HAP-1 (cell line): ENCODE data around the gene PRRT1B.

Experiments
- DNase-seq, 2 experiments: peaks; one replicate each; pipeline ENCODE4 v3.0.0-alpha.2; 2016 to 2020; ENCODE audit warnings: low spot score in 2 of 2
- H3K27me3 ChIP-seq: fragments of 250-450 bp; sonication (Bioruptor Pico); 2 replicates; pipeline ENCODE4 v1.5.1; 2020; ENCODE audit warnings: low read depth, mild to moderate bottlenecking, moderate library complexity
- H3K36me3 ChIP-seq: fragments of 250-450 bp; sonication (Bioruptor Pico); replicated peaks from 2 replicates; pipeline ENCODE4 v1.5.1; 2020; ENCODE audit warnings: mild to moderate bottlenecking
- H3K4me1 ChIP-seq: fragments of 250-450 bp; sonication (Bioruptor Pico); 2 replicates; pipeline ENCODE4 v1.5.1; 2020; ENCODE audit warnings: mild to moderate bottlenecking
- H3K4me3 ChIP-seq: fragments of 250-450 bp; sonication (Bioruptor Pico); 2 replicates; pipeline ENCODE4 v1.5.1; 2020; ENCODE audit warnings: mild to moderate bottlenecking, moderate library complexity
- H3K9me3 ChIP-seq: fragments of 250-450 bp; sonication (Bioruptor Pico); 2 replicates; pipeline ENCODE4 v1.5.1; 2020; ENCODE audit warnings: mild to moderate bottlenecking, moderate library complexity
- in situ Hi-C: fragments of 300-500 bp; cut with MboI; formaldehyde crosslinking; loops from 3 replicates; pipeline ENCODE4 v1.14.3; 2020; ENCODE audit warnings: low sequenced_read_pairs, inconsistent platforms, mixed read lengths

Gene PRRT1B

GRCh38 chr9:131575946-131576853, 30.9 kb downstream of the PRRT1B start:
- Histone ChIP-seq H3K4me1 (no peaks in the 10 kb centered on the region), H3K27me3 (no peaks in the 10 kb centered on the region), H3K4me3 (no peak overlapping the region), H3K36me3 (peaks cover 10% of the 10 kb centered on the region), H3K9me3 (no peaks in the 10 kb centered on the region)
- DNase-seq: no peak
- in situ Hi-C loops: no loop called here

GRCh38 chr9:131577005-131578000, 32.0 kb downstream of the PRRT1B start:
- H3K9me3 ChIP-seq: no peaks in the 10 kb centered on the region
- peaks cover 17% of the 10 kb centered on the region for H3K36me3 ChIP-seq
- H3K4me3 ChIP-seq: no peak overlapping the region
- in situ Hi-C loops: no loop called here
- no peak for DNase-seq
- no peaks in the 10 kb centered on the region for H3K4me1 ChIP-seq
- H3K27me3 ChIP-seq: no peaks in the 10 kb centered on the region

GRCh38 chr9:131578021-131578420, 32.7 kb downstream of the PRRT1B start:
- Histone ChIP-seq H3K4me3 (no peak overlapping the region), H3K36me3 (peaks cover 20% of the 10 kb centered on the region), H3K9me3 (no peaks in the 10 kb centered on the region), H3K4me1 (no peaks in the 10 kb centered on the region), H3K27me3 (no peaks in the 10 kb centered on the region)
- in situ Hi-C loops: no loop called here
- no peak for DNase-seq

GRCh38 chr9:131578731-131579504, 33.6 kb downstream of the PRRT1B start:
- peaks cover 20% of the 10 kb centered on the region for H3K36me3 ChIP-seq
- no peaks in the 10 kb centered on the region for H3K27me3 ChIP-seq
- in situ Hi-C loops: no loop called here
- no peaks in the 10 kb centered on the region for H3K9me3 ChIP-seq
- no peak overlapping the region for H3K4me3 ChIP-seq
- H3K4me1 ChIP-seq: no peaks in the 10 kb centered on the region
- no peak for DNase-seq

GRCh38 chr9:131579789-131580211, 34.5 kb downstream of the PRRT1B start:
- in situ Hi-C loops: no loop called here

GRCh38 chr9:131580358-131580757, 35.0 kb downstream of the PRRT1B start:
- peaks cover 26% of the 10 kb centered on the region for H3K36me3 ChIP-seq
- H3K4me3 ChIP-seq: no peak overlapping the region
- no peaks in the 10 kb centered on the region for H3K27me3 ChIP-seq
- DNase-seq: no peak
- H3K9me3 ChIP-seq: no peaks in the 10 kb centered on the region
- H3K4me1 ChIP-seq: no peaks in the 10 kb centered on the region
- in situ Hi-C loops: no loop called here

More at GRCh38 chr9:131579789-131580211, 34.5 kb downstream of the PRRT1B start:
- Histone ChIP-seq H3K9me3 (no peaks in the 10 kb centered on the region), H3K4me3 (no peak overlapping the region), H3K4me1 (no peaks in the 10 kb centered on the region), H3K36me3 (peaks cover 26% of the 10 kb centered on the region), H3K27me3 (no peaks in the 10 kb centered on the region)
- DNase-seq: no peak

GRCh38 chr9:131582056-131582455, 36.7 kb downstream of the PRRT1B start:
- H3K9me3 ChIP-seq: no peaks in the 10 kb centered on the region
- no peaks in the 10 kb centered on the region for H3K4me1 ChIP-seq
- H3K36me3 ChIP-seq: peaks cover 26% of the 10 kb centered on the region
- in situ Hi-C loops: no loop called here
- H3K4me3 ChIP-seq: no peak overlapping the region
- no peaks in the 10 kb centered on the region for H3K27me3 ChIP-seq
- no peak for DNase-seq

- no peaks in the 10 kb centered on the region for H3K4me1 ChIP-seq
- H3K36me3 ChIP-seq: peaks cover 26% of the 10 kb centered on the region
- H3K4me3 ChIP-seq: no peak overlapping the region
- no peaks in the 10 kb centered on the region for H3K9me3 ChIP-seq
- in situ Hi-C loops: no loop called here
- no peaks in the 10 kb centered on the region for H3K27me3 ChIP-seq
- no peak for DNase-seq
Observed at GRCh38 chr9:131582466-131583336, 37.4 kb downstream of the PRRT1B start.

GRCh38 chr9:131583337-131583645, 38.0 kb downstream of the PRRT1B start:
- DNase-seq: no peak
- in situ Hi-C loops: no loop called here
- Histone ChIP-seq H3K27me3 (no peaks in the 10 kb centered on the region), H3K4me3 (no peak overlapping the region), H3K4me1 (no peaks in the 10 kb centered on the region), H3K9me3 (no peaks in the 10 kb centered on the region), H3K36me3 (peaks cover 31% of the 10 kb centered on the region)

- H3K4me3 ChIP-seq: no peak overlapping the region
- H3K4me1 ChIP-seq: no peaks in the 10 kb centered on the region
- H3K9me3 ChIP-seq: no peaks in the 10 kb centered on the region
- H3K27me3 ChIP-seq: no peaks in the 10 kb centered on the region
- H3K36me3 ChIP-seq: peaks cover 34% of the 10 kb centered on the region
- no peak for DNase-seq
- in situ Hi-C loops: no loop called here
Observed at GRCh38 chr9:131583836-131584555, 38.7 kb downstream of the PRRT1B start.

GRCh38 chr9:131584858-131585257, 39.5 kb downstream of the PRRT1B start:
- H3K4me1 ChIP-seq: no peaks in the 10 kb centered on the region
- H3K36me3 ChIP-seq: peaks cover 26% of the 10 kb centered on the region
- no peaks in the 10 kb centered on the region for H3K9me3 ChIP-seq
- no peak overlapping the region for H3K4me3 ChIP-seq
- H3K27me3 ChIP-seq: no peaks in the 10 kb centered on the region
- in situ Hi-C loops: no loop called here
- DNase-seq: no peak

- Histone ChIP-seq H3K4me1 (no peaks in the 10 kb centered on the region), H3K27me3 (no peaks in the 10 kb centered on the region), H3K4me3 (no peak overlapping the region), H3K9me3 (no peaks in the 10 kb centered on the region), H3K36me3 (peaks cover 24% of the 10 kb centered on the region)
- in situ Hi-C loops: no loop called here
- DNase-seq: no peak
Observed at GRCh38 chr9:131585375-131585774, 40.1 kb downstream of the PRRT1B start.
